ENCODE data around the gene RAB4A.
"Not testable (repeated sequence)": the region's sequence is repeated elsewhere in the genome, so short reads cannot be mapped to it uniquely, and the experiment has no call there.

The RAB4A gene

GRCh38 chr1:229272164-229273158, 1.6 kb downstream of the RAB4A start:
- DNase-seq (ENCODE audit: low read depth) = no peak

- no peak for DNase-seq (ENCODE audit: low read depth)
Observed at GRCh38 chr1:229273507-229274232, 2.8 kb downstream of the RAB4A start.

GRCh38 chr1:229275005-229275404, 4.1 kb downstream of the RAB4A start:
- no peak for DNase-seq (ENCODE audit: low read depth)

- DNase-seq (ENCODE audit: low read depth) = no peak
Observed at GRCh38 chr1:229278120-229278741, 7.3 kb downstream of the RAB4A start.

- no peak for DNase-seq (ENCODE audit: low read depth)
Observed at GRCh38 chr1:229279242-229279641, 8.3 kb downstream of the RAB4A start.

- DNase-seq (ENCODE audit: low read depth) = no peak
Observed at GRCh38 chr1:229280037-229280828, 9.3 kb downstream of the RAB4A start.

GRCh38 chr1:229280921-229281320, 10.0 kb downstream of the RAB4A start:
- no peak for DNase-seq (ENCODE audit: low read depth)

- DNase-seq (ENCODE audit: low read depth) = no peak
Observed at GRCh38 chr1:229281339-229281926, 10.5 kb downstream of the RAB4A start.

GRCh38 chr1:229282295-229282823, 11.4 kb downstream of the RAB4A start:
- no peak for DNase-seq (ENCODE audit: low read depth)

- DNase-seq (ENCODE audit: low read depth) = no peak
Observed at GRCh38 chr1:229283183-229283611, 12.3 kb downstream of the RAB4A start.

- DNase-seq (ENCODE audit: low read depth) = no peak
Observed at GRCh38 chr1:229284887-229285286, 14.0 kb downstream of the RAB4A start.

- no peak for DNase-seq (ENCODE audit: low read depth)
Observed at GRCh38 chr1:229285440-229285839, 14.5 kb downstream of the RAB4A start.

GRCh38 chr1:229286099-229286766, 15.3 kb downstream of the RAB4A start:
- DNase-seq (ENCODE audit: low read depth) = no peak

GRCh38 chr1:229287267-229287666, 16.4 kb downstream of the RAB4A start:
- no peak for DNase-seq (ENCODE audit: low read depth)

GRCh38 chr1:229288516-229288915, 17.6 kb downstream of the RAB4A start:
- no peak for DNase-seq (ENCODE audit: low read depth)

GRCh38 chr1:229291686-229292085, 20.8 kb downstream of the RAB4A start:
- not testable (repeated sequence) for DNase-seq (ENCODE audit: low read depth)

GRCh38 chr1:229293528-229294204, 22.8 kb downstream of the RAB4A start:
- DNase-seq (ENCODE audit: low read depth) = no peak

- DNase-seq (ENCODE audit: low read depth) = no peak
Observed at GRCh38 chr1:229295745-229296144, 24.8 kb downstream of the RAB4A start.

- DNase-seq (ENCODE audit: low read depth) = no peak
Observed at GRCh38 chr1:229296541-229296941, 25.6 kb downstream of the RAB4A start.

- DNase-seq (ENCODE audit: low read depth) = no peak
Observed at GRCh38 chr1:229297746-229298145, 26.8 kb downstream of the RAB4A start.
